NCI-H2171 (cell line): ENCODE results near the gene ZDHHC19.
"Not testable (repeated sequence)": the region's sequence is repeated elsewhere in the genome, so short reads cannot be mapped to it uniquely, and the experiment has no call there.

Experiments used
- DNase-seq: peaks from one replicate; lab custom pipeline; 2025; lab: John Stamatoyannopoulos, UW

The ZDHHC19 gene

GRCh38 chr3:196225086-196225485, 13.9 kb upstream of the ZDHHC19 start:
- DNase-seq, result no peak

- DNase-seq, result no peak
Measured at GRCh38 chr3:196222876-196223595, 11.8 kb upstream of the ZDHHC19 start.

- DNase-seq, result no peak
Measured at GRCh38 chr3:196220991-196221390, 9.8 kb upstream of the ZDHHC19 start.

GRCh38 chr3:196220587-196220986, 9.4 kb upstream of the ZDHHC19 start:
- no peak for DNase-seq

GRCh38 chr3:196219970-196220311, 8.7 kb upstream of the ZDHHC19 start:
- DNase-seq, result no peak

- no peak for DNase-seq
Measured at GRCh38 chr3:196219194-196219969, 8.2 kb upstream of the ZDHHC19 start.

- DNase-seq, result no peak
Measured at GRCh38 chr3:196218155-196218712, 7.0 kb upstream of the ZDHHC19 start.

GRCh38 chr3:196217307-196218154, 6.3 kb upstream of the ZDHHC19 start:
- no peak for DNase-seq

GRCh38 chr3:196216681-196217211, 5.5 kb upstream of the ZDHHC19 start:
- DNase-seq, result no peak

GRCh38 chr3:196216089-196216564, 4.9 kb upstream of the ZDHHC19 start, which contains the start of gene SLC51A:
TSS of gene SLC51A (plus strand) at chr3:196216534. CDS start at chr3:196216713, 179 bp downstream.
- DNase-seq, result no peak

- no peak for DNase-seq
Measured at GRCh38 chr3:196215493-196216020, 4.4 kb upstream of the ZDHHC19 start.

GRCh38 chr3:196214783-196215441, 3.7 kb upstream of the ZDHHC19 start:
- DNase-seq, result no peak

GRCh38 chr3:196209944-196210672, 1.1 kb downstream of the ZDHHC19 start:
- DNase-seq, result not testable (repeated sequence)

GRCh38 chr3:196208942-196209695, 2.1 kb downstream of the ZDHHC19 start:
- DNase-seq, result no peak

- DNase-seq, result no peak
Measured at GRCh38 chr3:196207833-196208607, 3.2 kb downstream of the ZDHHC19 start.

- DNase-seq, result no peak
Measured at GRCh38 chr3:196207159-196207832, 3.9 kb downstream of the ZDHHC19 start.

GRCh38 chr3:196205442-196206205, 5.6 kb downstream of the ZDHHC19 start:
- DNase-seq, result not testable (repeated sequence)
